ENCODE measurements around the gene CSPG5.

Gene CSPG5

GRCh38 chr3:47586746-47587145, 8.1 kb upstream of the CSPG5 start:
- no peak for FAIRE-seq

DNA sequence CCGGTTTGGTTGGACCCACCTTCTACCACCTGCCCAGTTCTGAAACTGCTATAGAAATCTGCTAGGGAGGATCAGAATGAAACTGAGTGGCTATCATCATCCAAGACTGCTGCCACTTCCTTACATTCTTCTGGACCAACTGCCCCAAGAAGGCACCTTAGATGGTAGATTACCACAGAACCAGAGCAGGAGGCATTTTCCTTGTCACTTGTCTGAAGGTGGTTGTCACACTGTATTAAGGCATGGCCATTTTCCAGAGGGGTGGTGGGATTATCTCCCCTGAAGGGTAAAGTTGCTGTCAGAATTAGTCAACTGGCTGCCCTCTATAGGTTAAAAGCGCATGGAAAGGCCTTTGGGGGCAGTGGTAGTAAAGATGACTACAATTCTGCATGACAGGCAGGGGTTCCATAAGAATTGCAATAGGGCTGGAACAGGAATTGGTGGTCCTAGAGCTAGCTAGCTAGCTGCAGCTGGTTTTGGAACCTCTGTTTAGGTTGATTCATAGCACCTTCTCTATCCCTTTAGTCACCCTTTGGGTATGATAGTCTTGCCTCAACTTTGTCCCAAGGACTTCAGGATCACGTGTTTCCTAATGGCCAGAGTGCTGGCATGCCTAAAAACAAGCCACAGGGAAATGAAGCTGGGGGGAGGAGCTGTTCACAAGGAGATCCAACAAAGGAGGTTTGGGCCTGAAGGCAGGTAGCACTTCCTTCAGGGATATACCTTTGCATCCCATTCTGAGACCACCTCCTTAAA, 4.8 kb upstream of the CSPG5 start:
- FAIRE-seq = no peak

DNA sequence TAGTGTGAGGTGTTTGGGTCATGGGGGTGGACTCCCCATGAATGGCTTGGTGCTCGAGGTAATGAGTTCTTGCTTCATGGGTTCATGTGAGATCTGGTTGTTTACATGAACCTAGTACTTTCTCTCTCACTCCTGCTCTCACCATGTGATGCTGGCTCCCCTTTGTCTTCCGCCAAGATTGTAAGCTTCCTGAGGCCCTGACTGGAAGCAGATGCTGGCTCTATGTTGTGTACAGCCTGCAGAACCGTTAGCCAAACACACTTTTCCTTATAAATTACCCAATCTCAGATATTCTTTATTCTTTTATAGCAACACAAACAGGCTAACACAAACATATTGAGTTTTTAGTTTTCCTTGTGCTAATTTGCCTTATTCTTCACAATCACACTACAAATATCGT, 3.2 kb upstream of the CSPG5 start:
- no peak for FAIRE-seq

GRCh38 chr3:47581422-47581821, 2.8 kb upstream of the CSPG5 start:
- no peak for FAIRE-seq

DNA sequence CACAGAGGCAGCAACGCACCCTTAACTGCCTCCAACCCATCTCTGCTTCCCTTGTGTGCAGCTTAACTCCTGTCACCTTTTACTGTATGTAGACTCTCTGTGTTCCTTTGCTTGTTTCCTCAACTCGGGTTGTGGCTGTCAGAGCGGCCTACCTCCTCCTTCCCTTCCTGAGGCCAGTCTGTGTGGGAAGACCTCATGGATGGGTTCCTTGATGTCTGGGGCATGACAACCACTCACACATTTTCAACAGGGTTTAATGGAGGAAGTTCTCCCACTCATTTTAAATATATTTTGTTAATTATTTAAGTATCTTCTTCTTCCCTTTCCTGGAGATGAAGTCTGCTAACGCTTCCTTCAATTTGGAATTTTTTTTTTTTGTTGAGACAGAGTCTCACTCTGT, 1.8 kb upstream of the CSPG5 start:
- FAIRE-seq = no peak

GRCh38 chr3:47579875-47580274, 1.2 kb upstream of the CSPG5 start:
- no peak for FAIRE-seq

DNA sequence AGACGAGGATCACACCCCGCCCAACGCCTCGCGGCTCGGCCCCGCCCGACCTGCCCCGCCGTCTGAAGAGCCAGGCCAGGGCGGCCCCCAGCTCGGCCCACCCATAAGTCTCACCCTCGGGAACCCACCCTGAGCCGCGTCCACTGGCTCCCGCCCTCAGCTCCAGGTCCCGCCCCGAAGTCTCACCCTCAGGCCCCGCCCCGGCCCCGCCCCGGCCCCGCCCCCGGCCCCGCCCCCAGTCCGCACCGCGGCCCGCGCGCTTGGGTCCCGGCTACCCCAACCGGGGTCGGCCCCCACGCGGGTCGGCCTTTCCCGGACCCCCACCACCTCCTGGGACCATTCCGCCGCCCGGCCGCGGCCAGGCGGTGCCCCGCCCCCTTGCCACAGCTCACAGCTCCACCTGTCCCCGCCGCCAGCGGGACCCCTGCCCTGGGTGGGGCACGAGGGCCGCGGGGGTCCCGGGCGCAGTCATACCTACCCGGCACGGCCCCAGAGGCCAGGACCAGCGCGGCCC, 489 bp downstream of the CSPG5 start:
- no peak for FAIRE-seq

- no peak for FAIRE-seq
Measured at GRCh38 chr3:47577583-47578118, 1.0 kb downstream of the CSPG5 start.

DNA sequence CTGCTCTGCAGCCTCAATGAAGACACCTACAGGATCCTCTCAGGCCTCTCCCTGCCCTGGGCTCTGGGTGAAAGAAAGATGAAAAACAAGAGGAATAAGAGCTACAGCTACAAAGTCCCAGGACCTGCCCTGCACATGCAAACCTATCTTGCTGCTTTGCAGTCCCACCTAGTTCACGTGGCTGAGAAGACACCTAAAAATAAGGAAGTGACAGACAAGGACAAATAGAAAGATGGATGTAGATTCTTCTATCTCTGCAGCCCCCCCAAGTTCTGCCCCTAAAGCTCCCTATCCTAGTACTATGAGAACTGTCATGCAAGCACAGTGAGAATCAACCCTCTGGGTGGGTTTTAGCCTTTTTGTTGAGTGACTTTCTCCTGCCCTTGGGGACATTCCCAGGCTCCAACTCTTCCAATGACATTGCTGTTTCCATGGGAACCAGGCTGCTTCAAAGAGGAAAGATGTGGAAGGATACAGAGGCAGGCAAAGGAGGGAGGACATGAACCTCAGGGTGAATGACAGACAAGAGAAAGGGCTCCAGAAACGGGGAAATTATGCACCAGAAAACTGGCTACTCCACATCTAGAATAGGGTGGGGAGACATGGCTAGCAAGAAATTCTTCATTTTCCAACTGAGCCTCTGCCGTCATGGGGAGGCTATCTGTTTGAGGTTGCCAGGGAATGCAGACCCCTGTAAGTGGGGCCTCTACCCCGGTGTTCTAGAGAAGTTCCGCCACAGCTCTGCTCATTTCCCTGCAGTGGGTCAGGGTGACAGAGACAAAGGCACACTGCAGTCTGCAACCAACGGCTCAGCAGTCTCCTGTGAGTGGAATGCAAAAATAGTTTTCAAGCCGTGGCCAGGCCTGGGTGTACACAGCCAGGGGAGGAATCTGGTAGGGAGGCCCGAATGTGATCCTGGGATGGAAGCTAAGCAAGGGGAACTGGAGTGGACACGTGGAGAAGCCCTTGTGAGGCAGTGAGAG, 5.2 kb downstream of the CSPG5 start:
- FAIRE-seq = no peak

- no peak for FAIRE-seq
Measured at GRCh38 chr3:47571391-47572175, 7.1 kb downstream of the CSPG5 start.

DNA sequence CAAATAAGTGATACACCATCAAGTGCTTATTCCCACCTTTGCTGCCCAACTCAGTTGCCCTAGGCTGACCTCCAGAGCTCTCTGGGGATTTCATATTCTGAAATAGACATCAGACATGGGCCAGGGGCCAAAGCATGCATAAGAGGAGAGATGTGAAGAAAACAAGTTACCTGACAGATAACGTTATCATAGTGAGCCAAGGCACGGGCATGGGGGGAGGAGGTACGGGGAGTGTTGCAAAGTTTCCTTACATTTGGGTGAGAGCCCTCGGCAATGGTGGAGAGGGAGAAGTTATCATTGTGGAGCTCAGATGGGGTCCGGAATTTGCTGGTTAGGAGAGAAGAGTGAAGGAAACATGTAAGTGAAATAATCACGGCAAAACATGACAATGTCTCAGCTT, 9.8 kb downstream of the CSPG5 start:
- no peak for FAIRE-seq

DNA sequence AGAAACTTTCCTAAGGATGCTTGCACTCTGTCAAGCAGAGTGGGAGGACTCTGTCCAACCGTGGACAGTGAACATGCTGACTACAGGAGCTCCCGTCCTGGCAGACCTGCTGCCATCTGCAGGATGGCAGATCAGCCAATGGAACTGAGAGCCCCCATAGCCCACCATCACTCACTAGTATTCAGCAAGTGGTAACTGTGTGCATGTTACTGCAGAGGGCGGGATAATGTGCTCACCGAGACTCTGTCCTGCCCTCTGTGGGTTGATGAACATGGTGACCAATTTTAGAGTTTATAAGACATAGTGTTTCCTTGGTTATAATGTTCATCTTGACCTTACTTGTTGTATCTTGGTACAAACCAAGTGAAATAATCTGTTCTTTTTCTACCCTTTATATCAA, 11.5 kb downstream of the CSPG5 start:
- no peak for FAIRE-seq

DNA sequence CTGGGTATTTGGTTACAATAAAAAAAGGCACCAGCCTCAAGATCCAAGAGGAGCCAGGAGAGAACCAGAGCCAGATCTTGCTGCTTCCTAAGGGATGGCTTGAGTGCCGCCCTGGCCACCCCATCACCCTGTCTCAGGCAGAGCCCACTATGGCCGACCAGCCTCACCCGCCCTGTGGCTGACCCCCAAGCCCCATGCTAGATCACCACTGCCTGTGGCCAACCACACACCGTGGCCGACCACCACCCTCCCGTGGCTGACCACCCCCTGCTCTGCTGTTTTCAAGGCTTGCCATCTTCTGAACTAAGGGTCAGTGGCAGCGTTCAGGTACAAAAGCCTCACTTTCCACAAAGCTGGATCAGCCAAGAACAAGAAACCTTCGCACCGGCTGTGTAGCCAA, 12.0 kb downstream of the CSPG5 start:
- FAIRE-seq = no peak

DNA sequence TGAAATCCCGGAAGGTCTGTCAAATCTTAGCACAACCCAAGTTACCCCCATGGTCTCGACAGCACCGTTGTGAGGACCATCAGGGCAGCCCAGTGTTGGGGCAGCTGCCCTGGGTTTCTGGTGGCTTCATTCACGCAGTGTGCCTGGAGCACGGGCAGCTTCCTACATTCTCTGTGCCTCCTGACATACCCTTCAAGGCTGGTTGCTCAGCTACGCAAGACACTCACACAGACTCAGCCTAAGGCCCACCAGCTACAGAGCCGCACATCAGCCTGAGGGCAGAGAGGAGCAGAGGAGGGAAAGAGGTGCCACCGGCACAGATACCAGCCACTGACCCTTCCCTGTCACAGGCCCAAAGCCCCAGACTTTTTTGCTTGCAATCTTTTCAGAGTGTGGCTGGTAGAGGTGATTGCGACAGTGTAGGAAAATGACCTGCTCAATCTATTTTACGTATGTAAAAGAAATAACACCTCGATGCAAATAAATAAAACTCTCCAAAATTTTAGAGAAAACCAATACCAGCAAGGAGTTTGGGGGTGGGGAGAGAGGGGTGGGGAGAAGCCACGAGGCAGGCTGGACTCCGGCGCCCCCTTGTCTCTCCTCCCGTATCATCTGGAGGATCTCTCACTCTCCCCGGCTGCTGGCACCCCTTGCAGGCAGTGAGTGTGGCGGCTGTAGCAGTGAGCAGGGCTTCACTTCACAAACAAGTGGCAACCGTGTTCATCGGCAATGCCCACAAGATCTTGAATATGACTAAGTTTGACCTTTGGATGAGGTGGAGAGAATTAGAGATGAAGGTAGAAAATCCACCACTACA, 12.7 kb downstream of the CSPG5 start:
- no peak for FAIRE-seq

DNA sequence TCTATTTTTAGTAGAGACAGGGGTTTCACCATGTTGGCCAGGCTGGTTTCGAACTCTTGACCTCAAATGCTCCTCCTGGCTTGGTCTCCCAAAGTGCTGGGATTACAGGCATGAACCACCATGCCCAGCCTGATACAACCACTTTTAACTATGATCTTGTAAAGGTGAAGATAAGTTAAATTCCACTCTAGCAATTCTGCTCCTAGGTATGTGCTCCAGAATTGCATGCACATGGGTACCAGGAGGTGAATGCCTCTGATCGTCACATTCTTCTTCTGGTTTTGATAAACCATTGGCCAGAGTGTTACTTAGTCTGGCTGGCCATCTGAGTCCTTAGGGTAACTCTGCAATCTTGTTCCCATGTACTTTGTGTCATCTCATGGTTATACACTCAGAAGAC, 22.3 kb downstream of the CSPG5 start:
- no peak for FAIRE-seq

DNA sequence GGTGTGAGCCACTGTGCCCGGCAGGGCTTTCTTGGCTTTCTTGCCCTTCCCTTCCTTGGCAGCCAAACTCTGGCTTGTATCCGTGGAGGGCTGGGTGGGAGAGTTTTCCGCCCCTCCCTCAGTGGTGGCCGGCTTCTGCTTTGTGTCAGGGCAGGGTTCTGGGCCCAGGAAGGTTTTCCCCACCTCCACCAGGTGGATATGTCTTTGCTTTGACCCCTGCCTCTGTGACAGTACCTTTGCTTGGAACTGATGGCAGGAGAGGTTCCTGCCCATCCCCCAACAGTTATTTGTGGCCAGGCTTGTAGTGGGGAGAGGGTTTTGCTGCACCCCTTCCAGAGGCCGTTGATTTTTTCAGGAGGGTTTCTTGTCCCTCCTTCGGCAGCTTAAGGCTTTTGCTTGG, 24.3 kb downstream of the CSPG5 start:
- FAIRE-seq = no peak

- no peak for FAIRE-seq
Measured at GRCh38 chr3:47553407-47553806, 25.3 kb downstream of the CSPG5 start.

GRCh38 chr3:47542471-47543173, 36.0 kb downstream of the CSPG5 start:
- no peak for FAIRE-seq

- FAIRE-seq = no peak
Measured at GRCh38 chr3:47541583-47542108, 37.0 kb downstream of the CSPG5 start.

DNA sequence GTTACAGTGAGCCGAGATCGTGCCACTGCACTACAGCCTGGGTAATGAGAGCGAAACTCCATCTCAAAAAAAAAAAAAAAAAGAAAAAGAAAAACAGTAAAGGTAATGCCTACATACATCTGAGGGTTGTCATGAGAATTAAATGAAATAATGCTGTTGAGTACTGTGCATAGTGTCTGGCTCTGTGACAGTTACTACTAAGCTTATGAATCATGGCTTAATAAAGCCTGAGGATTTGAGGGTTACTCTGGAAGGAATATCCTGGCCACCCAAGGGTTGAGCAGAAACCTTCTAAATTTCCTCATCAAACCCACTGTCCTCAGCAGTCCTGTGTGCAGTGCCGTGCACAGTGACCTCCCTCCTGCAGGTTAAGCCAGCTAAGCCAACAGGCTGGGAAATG, 38.4 kb downstream of the CSPG5 start:
- no peak for FAIRE-seq

- no peak for FAIRE-seq
Measured at GRCh38 chr3:47536967-47537366, 41.7 kb downstream of the CSPG5 start.
